Loucy (cell line): ENCODE data around the gene PCDHB6.
"Not testable (repeated sequence)": the region's sequence is repeated elsewhere in the genome, so short reads cannot be mapped to it uniquely, and the experiment has no call there.

ENCODE experiments used
- H2AFZ ChIP-seq: fragments of 200-600 bp; sonication (generic); 2 replicates; pipeline ENCODE4 v1.6.0; 2016; ENCODE audit warnings: antibody characterized with exemption, mild to moderate bottlenecking, low read length, moderate library complexity
- H3F3A ChIP-seq: fragments of 200-600 bp; 2 replicates; pipeline ENCODE4 v1.6.0; 2016; ENCODE audit warnings: antibody characterized with exemption, low read depth, mild to moderate bottlenecking
- H3K27me3 ChIP-seq: fragments of 200-600 bp; sonication (generic); 2 replicates; pipeline ENCODE4 v1.6.1; 2014; ENCODE audit warnings: low read length, mild to moderate bottlenecking; ENCODE audit not compliant: insufficient read depth, poor library complexity, severe bottlenecking
- H3K36me3 ChIP-seq: fragments of 200-600 bp; sonication (generic); 2 replicates; pipeline ENCODE4 v1.6.1; 2016; ENCODE audit warnings: low read length; ENCODE audit not compliant: insufficient read depth
- H3K4me1 ChIP-seq: fragments of 200-600 bp; sonication (generic); 2 replicates; pipeline ENCODE4 v1.5.1; 2014; ENCODE audit warnings: low read length, mild to moderate bottlenecking; ENCODE audit not compliant: insufficient read depth, poor library complexity, severe bottlenecking
- H3K4me2 ChIP-seq: fragments of 200-600 bp; sonication (generic); 2 replicates; pipeline ENCODE4 v1.6.0; 2014; ENCODE audit warnings: antibody characterized with exemption, low read length, low read depth, mild to moderate bottlenecking; ENCODE audit not compliant: poor library complexity, severe bottlenecking
- H3K4me3 ChIP-seq: fragments of 200-600 bp; sonication (generic); 2 replicates; pipeline ENCODE4 v1.5.1; 2014; ENCODE audit warnings: low read length, mild to moderate bottlenecking, mixed read lengths; ENCODE audit not compliant: poor library complexity, severe bottlenecking
- H3K79me2 ChIP-seq: fragments of 200-600 bp; sonication (generic); 2 replicates; pipeline ENCODE4 v1.6.1; 2014; ENCODE audit warnings: low read length; ENCODE audit not compliant: insufficient read depth
- H3K9ac ChIP-seq: fragments of 200-600 bp; sonication (generic); 2 replicates; pipeline ENCODE4 v1.6.0; 2014; ENCODE audit warnings: mild to moderate bottlenecking, low read depth, low read length, moderate library complexity; ENCODE audit not compliant: poor library complexity, severe bottlenecking
- H3K9me2 ChIP-seq: fragments of 200-600 bp; sonication (generic); replicated peaks from 2 replicates; pipeline ENCODE4 v1.6.1; 2016; ENCODE audit warnings: low read depth, low read length, mixed read lengths
- H3K9me3 ChIP-seq: fragments of 200-600 bp; sonication (generic); 2 replicates; pipeline ENCODE4 v1.6.1; 2014; ENCODE audit warnings: mild to moderate bottlenecking, antibody characterized with exemption, low read length, low read depth; ENCODE audit not compliant: insufficient read depth
- H4K20me1 ChIP-seq: fragments of 200-600 bp; sonication (generic); 2 replicates; pipeline ENCODE4 v1.6.0; 2014; ENCODE audit warnings: antibody characterized with exemption, low read length, mild to moderate bottlenecking; ENCODE audit not compliant: insufficient read depth, poor library complexity, severe bottlenecking
- EZH2phosphoT487 ChIP-seq: fragments of 200-600 bp; IDR thresholded peaks from 2 replicates; pipeline ENCODE4 v1.6.1; 2018; ENCODE audit warnings: antibody characterized with exemption, mild to moderate bottlenecking, moderate library complexity, borderline replicate concordance
- TF ChIP-seq, protein P1 (sequence below): fragments of 200-600 bp; sonication (generic); conservative IDR thresholded peaks from 2 replicates; pipeline ENCODE4 v1.5.1; 2014; ENCODE audit warnings: mild to moderate bottlenecking, antibody characterized with exemption, low read length

PCDHB6 gene

DNA sequence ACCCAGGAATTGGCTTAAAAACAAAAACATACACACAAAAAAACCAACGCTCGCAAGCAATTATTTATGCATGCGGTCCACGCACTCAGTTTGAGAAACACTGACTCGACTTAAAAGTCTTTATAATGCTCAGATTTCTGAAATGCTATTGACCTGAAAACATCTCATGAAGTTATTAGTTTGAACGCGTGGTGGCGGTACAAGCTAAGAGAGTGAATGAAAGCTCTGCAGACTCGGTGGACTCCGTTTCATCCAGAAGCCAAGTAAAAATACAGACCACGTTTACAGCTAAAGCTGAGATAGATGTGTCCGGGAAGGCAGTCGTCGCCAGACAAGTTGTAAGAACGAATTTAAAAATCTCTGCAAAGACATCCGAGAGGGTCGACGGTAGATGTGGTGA, at the start of gene PCDHB6:
Gene PCDHB6 (plus strand): TSS at position 246 of the 400 bp plus-strand sequence. CDS start 201 bp downstream, outside the sequence.
- no peaks in the 10 kb centered on the region for H3K36me3 ChIP-seq
- no peaks in the 10 kb centered on the region for H4K20me1 ChIP-seq
- no peak within 1 kb of the TSS for H3K4me2 ChIP-seq
- no peak within 1 kb of the TSS for H3K4me3 ChIP-seq
- H2AFZ ChIP-seq: no peak within 1 kb of the TSS
- H3K27me3 ChIP-seq: no peaks in the 10 kb centered on the region
- H3K9ac ChIP-seq: no peak within 1 kb of the TSS
- H3K9me3 ChIP-seq: no peaks in the 10 kb centered on the region
- no peaks in the 10 kb centered on the region for H3K4me1 ChIP-seq
- TF ChIP-seq EZH2phosphoT487: no peak
- TF ChIP-seq, protein P1, sequence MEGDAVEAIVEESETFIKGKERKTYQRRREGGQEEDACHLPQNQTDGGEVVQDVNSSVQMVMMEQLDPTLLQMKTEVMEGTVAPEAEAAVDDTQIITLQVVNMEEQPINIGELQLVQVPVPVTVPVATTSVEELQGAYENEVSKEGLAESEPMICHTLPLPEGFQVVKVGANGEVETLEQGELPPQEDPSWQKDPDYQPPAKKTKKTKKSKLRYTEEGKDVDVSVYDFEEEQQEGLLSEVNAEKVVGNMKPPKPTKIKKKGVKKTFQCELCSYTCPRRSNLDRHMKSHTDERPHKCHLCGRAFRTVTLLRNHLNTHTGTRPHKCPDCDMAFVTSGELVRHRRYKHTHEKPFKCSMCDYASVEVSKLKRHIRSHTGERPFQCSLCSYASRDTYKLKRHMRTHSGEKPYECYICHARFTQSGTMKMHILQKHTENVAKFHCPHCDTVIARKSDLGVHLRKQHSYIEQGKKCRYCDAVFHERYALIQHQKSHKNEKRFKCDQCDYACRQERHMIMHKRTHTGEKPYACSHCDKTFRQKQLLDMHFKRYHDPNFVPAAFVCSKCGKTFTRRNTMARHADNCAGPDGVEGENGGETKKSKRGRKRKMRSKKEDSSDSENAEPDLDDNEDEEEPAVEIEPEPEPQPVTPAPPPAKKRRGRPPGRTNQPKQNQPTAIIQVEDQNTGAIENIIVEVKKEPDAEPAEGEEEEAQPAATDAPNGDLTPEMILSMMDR: no peak
- H3F3A ChIP-seq: no peaks in the 10 kb centered on the region
- no peaks in the 10 kb centered on the region for H3K9me2 ChIP-seq
- no peaks in the 10 kb centered on the region for H3K79me2 ChIP-seq

DNA sequence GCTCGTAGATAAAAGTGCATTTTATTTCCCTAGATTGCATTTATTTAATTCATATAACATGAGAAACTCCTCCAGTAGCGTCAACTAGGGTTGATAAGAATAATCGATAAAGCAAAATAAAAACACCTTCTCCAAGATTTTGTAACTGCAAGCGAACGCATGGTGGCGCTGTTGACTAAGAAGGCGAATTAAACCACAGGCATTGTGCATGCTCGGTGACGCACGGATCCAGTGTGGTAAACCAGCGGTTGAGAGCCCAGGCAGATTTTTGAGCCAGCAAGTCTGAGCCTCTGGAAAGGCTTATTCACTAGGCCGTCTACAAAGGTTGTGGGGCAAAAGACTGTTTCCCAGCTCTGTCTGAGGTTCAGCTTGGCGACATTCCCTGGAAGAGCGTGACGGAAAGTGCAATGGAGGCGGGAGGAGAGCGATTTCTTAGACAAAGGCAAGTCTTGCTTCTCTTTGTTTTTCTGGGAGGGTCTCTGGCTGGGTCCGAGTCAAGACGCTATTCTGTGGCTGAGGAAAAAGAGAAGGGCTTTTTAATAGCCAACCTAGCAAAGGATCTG, 49.5 kb upstream of the PCDHB6 start, which contains the start of gene PCDHB3:
Gene PCDHB3 (plus strand): TSS at position 231 of the 563 bp plus-strand sequence. CDS start 177 bp downstream, at position 408.
- no peaks in the 10 kb centered on the region for H3F3A ChIP-seq
- no peak for TF ChIP-seq EZH2phosphoT487
- TF ChIP-seq, protein P1: peak; percentile 27; the same call in 1 of the 2 replicates
- H3K9me2 ChIP-seq: no peaks in the 10 kb centered on the region
- no peaks in the 10 kb centered on the region for H4K20me1 ChIP-seq
- no peak within 1 kb of the TSS for H3K4me3 ChIP-seq
- H3K9ac ChIP-seq: no peak within 1 kb of the TSS
- H2AFZ ChIP-seq: no peak within 1 kb of the TSS
- H3K79me2 ChIP-seq: no peaks in the 10 kb centered on the region
- no peak within 1 kb of the TSS for H3K4me2 ChIP-seq
- no peaks in the 10 kb centered on the region for H3K4me1 ChIP-seq
- no peaks in the 10 kb centered on the region for H3K36me3 ChIP-seq
- no peaks in the 10 kb centered on the region for H3K27me3 ChIP-seq
- H3K9me3 ChIP-seq: no peaks in the 10 kb centered on the region; the same call in 1 of the 2 replicates

DNA sequence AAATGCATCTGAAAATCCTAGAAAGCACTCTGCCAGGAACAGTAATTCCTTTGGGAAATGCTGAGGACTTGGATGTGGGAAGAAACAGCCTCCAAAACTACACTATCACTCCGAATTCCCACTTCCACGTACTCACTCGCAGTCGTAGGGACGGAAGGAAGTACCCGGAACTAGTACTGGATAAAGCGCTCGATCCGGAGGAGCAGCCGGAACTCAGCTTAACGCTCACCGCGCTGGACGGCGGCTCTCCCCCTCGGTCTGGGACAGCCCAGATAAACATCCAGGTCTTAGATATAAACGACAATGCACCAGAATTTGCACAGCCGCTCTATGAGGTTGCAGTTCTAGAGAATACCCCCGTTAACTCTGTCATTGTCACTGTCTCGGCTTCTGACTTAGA, 48.8 kb upstream of the PCDHB6 start:
- Histone ChIP-seq H3K36me3 (no peaks in the 10 kb centered on the region), H3K9me2 (no peaks in the 10 kb centered on the region), H3K27me3 (no peaks in the 10 kb centered on the region), H3K4me3 (no peak overlapping the region), H3K4me1 (no peaks in the 10 kb centered on the region), H2AFZ (no peak overlapping the region), H4K20me1 (no peaks in the 10 kb centered on the region), H3K79me2 (no peaks in the 10 kb centered on the region), H3K9ac (no peak overlapping the region), H3K4me2 (no peak overlapping the region), H3K9me3 (no peaks in the 10 kb centered on the region; the same call in 1 of the 2 replicates), H3F3A (no peaks in the 10 kb centered on the region)
- no peak for TF ChIP-seq EZH2phosphoT487
- TF ChIP-seq, protein P1: no peak

DNA sequence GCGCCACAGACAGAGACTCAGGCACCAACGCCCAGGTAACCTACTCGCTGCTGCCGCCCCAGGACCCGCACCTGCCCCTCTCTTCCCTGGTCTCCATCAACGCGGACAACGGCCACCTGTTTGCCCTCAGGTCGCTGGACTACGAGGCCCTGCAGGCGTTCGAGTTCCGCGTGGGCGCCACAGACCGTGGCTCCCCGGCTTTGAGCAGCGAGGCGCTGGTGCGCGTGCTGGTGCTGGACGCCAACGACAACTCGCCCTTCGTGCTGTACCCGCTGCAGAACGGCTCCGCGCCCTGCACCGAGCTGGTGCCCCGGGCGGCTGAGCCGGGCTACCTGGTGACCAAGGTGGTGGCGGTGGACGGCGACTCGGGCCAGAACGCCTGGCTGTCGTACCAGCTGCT, 47.8 kb upstream of the PCDHB6 start:
- H2AFZ ChIP-seq, H3K79me2 ChIP-seq, H3K4me3 ChIP-seq, H4K20me1 ChIP-seq, H3K4me2 ChIP-seq, H3K9me2 ChIP-seq, H3K36me3 ChIP-seq, H3F3A ChIP-seq, H3K27me3 ChIP-seq, H3K4me1 ChIP-seq, H3K9ac ChIP-seq, H3K9me3 ChIP-seq: not testable (repeated sequence)

DNA sequence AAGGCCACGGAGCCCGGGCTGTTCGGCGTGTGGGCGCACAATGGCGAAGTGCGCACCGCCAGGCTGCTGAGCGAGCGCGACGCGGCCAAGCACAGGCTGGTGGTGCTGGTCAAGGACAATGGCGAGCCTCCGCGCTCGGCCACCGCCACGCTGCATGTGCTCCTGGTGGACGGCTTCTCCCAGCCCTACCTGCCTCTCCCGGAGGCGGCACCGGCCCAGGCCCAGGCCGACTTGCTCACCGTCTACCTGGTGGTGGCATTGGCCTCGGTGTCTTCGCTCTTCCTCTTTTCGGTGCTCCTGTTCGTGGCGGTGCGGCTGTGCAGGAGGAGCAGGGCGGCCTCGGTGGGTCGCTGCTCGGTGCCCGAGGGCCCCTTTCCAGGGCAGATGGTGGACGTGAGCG, 47.4 kb upstream of the PCDHB6 start:
- not testable (repeated sequence) for H3K9me2 ChIP-seq, H2AFZ ChIP-seq, H3F3A ChIP-seq, H3K9me3 ChIP-seq, H3K27me3 ChIP-seq, H4K20me1 ChIP-seq, H3K4me1 ChIP-seq, H3K9ac ChIP-seq, H3K36me3 ChIP-seq, H3K79me2 ChIP-seq, H3K4me3 ChIP-seq, H3K4me2 ChIP-seq
